K562 (cell line): ENCODE results near the gene DENND2A. TPM values are rescaled to one million over a fixed set of nuclear protein-coding genes. Genes with fewer than 3 reads are reported as not detected.
A peak's percentile ranks its signal among the peaks of the same experiment; 100 is the strongest.

Experiments used
- ADNP ChIP-seq: fragments of 200-800 bp; sonication (Bioruptor generic); IDR thresholded peaks from 2 replicates; pipeline ENCODE4 v1.6.1; 2016; ENCODE audit warnings: missing genetic modification characterization, missing compliant biosample characterization
- CBFA2T3 ChIP-seq: fragments of 450-650 bp; IDR thresholded peaks from 2 replicates; pipeline ENCODE4 v1.6.1; 2017
- EZH2 ChIP-seq: IDR thresholded peaks from 2 replicates; pipeline ENCODE4 v1.6.1; 2012; ENCODE audit warnings: low read depth, mild to moderate bottlenecking, inconsistent platforms, low read length, borderline replicate concordance
- FOXA3 ChIP-seq, 2 experiments: fragments of 450-650 bp in 1 of 2; sonication (generic) in 1 of 2; formaldehyde crosslinking; IDR thresholded peaks in 1 of 2; conservative IDR thresholded peaks in 1 of 2; 2 replicates each; pipeline versions ENCODE4 v1.4.0 to v1.8.0; 2020 to 2022; ENCODE audit warnings: mild to moderate bottlenecking in 2 of 2, missing genetic modification reagents in 1 of 2
- HDAC2 ChIP-seq: fragments of 450-650 bp; IDR thresholded peaks from 2 replicates; pipeline ENCODE4 v1.6.1; 2016; ENCODE audit warnings: mild to moderate bottlenecking
- NBN ChIP-seq: fragments of 450-650 bp; IDR thresholded peaks from 2 replicates; pipeline ENCODE4 v1.6.1; 2016; ENCODE audit warnings: low read depth, mild to moderate bottlenecking
- NFE2 ChIP-seq: IDR thresholded peaks from 2 replicates; pipeline ENCODE4 v1.6.1; 2014; ENCODE audit warnings: antibody characterized with exemption, low read depth
- STAT5B ChIP-seq: fragments of 250-450 bp; sonication (Bioruptor Pico); IDR thresholded peaks from 2 replicates; pipeline ENCODE4 v1.8.0; 2021; ENCODE audit warnings: mild to moderate bottlenecking, inconsistent platforms
- U2AF2 ChIP-seq: fragments of 200-400 bp; formaldehyde crosslinking; optimal IDR thresholded peaks from 2 replicates; pipeline ENCODE3; 2017; ENCODE audit warnings: low read depth, mild to moderate bottlenecking, low read length
- WHSC1 ChIP-seq: IDR thresholded peaks from one replicate; pipeline ENCODE4 v1.6.1; 2012; ENCODE audit warnings: low read length, control low read depth, inconsistent platforms
- ZBTB7A ChIP-seq: IDR thresholded peaks from 2 replicates; pipeline ENCODE4 v1.6.1; 2011; ENCODE audit warnings: low read depth, mild to moderate bottlenecking, low read length, moderate library complexity, borderline replicate concordance; ENCODE audit not compliant: control insufficient read depth
- ZNF655 ChIP-seq: fragments of 250-450 bp; sonication (Bioruptor Pico); IDR thresholded peaks from 2 replicates; pipeline ENCODE4 v1.5.0; 2021
- polyA plus RNA-seq, 8 experiments: library from polyadenylated mRNA; depleted of rRNA in 4 of 8; stranded (reverse) in 5 of 8; unstranded in 3 of 8; fragments of >200 nt; fragmentation: Nextera tagmentation in 2 of 8; fragmentation: Illumina TruSeq in 1 of 8; extraction: Ambion mirVana in 2 of 8; extraction: Trizol in 1 of 8; gene quantifications; 2 replicates each; pipeline versions ENCODE4 v1.2.1 to v1.2.3, GENCODE V29; 2011 to 2014; ENCODE audit warnings: inconsistent platforms in 1 of 8, missing spikeins in 1 of 8
- total RNA-seq, 7 experiments: library from RNA; depleted of rRNA in 6 of 7; stranded (reverse); fragments of >200 nt in 6 of 7; fragmentation: Illumina TruSeq in 2 of 7; extraction: Trizol in 2 of 7; gene quantifications; 2 replicates each; pipeline versions ENCODE4 v1.2.1 to v1.2.3, GENCODE V29; 2011 to 2021; ENCODE audit warnings: low replicate concordance in 1 of 7
- TF ChIP-seq, protein P1 (sequence below): IDR thresholded peaks from 2 replicates; pipeline ENCODE4 v1.6.1; 2014; ENCODE audit warnings: antibody characterized with exemption
- TF ChIP-seq, protein P2 (sequence below): fragments of 250-450 bp; sonication (Bioruptor Pico); IDR thresholded peaks from 2 replicates; pipeline ENCODE4 v1.5.0; 2020; ENCODE audit warnings: mild to moderate bottlenecking, borderline replicate concordance
- TF ChIP-seq, protein P3 (sequence below): sonication (generic); formaldehyde crosslinking; IDR thresholded peaks from 2 replicates; pipeline ENCODE4 v1.4.0; 2020; ENCODE audit warnings: mild to moderate bottlenecking, missing genetic modification reagents
- TF ChIP-seq, protein P4 (sequence below), 3 experiments: fragments of 200-800 bp in 1 of 3; fragments of 250-450 bp in 1 of 3; fragments of 450-650 bp in 1 of 3; sonication (Bioruptor Pico) in 1 of 3; sonication (Bioruptor generic) in 1 of 3; formaldehyde crosslinking in 1 of 3; IDR thresholded peaks; 2 replicates each; pipeline versions ENCODE4 v1.6.1 to v1.8.0; 2016 to 2022; ENCODE audit warnings: mild to moderate bottlenecking in 2 of 3, missing genetic modification characterization in 2 of 3, missing compliant biosample characterization in 1 of 3, moderate library complexity in 1 of 3

DENND2A gene
- total and polyA plus RNA-seq, 9 of the 15 experiments (the other 6 are each of a cell fraction or from before 2014, with no cell fraction given), result not detected

DNA sequence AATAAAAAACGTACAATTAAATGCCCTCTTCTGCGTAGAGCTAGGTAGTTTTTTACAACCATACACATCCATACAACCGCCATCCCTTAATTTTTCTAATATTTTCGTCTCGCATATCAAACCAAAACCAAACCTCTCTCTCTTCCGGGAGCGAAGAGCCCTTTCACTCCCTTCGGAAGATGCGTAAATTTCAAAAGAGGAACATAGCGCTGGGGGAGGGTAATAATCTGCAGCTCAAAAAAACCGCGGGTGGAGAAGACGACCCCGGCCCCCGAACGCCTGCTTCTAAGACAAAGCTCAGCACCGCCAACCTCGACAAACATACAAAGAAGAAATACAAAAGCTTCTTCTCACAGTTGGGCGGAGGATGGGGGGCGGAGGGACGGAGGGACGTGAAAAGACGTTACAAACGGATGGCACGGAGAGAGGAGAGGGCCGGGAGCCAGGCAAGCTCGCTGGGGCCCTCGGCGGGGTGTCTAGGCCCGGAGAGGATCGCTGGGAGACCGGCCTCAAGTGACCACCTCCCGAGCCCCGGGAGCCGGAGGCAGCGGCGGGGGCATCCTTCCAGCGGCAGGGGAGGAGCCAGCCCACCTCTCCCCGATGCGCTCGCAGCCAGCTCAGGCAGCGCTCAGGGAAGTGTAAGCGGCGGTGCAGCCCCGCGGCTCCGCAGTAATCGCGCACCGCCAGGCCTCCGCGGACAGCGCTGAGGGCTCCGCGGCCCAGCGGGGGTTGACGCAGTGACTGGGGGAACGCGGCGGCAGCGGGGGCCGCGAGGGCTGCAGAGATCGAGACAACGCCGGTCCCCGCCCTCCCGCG is 162.2 kb downstream of the DENND2A start (continued):
- no peak for TF ChIP-seq U2AF2
- TF ChIP-seq EZH2, result no peak
- TF ChIP-seq CBFA2T3, result peak; percentile 57
- TF ChIP-seq, protein P1, sequence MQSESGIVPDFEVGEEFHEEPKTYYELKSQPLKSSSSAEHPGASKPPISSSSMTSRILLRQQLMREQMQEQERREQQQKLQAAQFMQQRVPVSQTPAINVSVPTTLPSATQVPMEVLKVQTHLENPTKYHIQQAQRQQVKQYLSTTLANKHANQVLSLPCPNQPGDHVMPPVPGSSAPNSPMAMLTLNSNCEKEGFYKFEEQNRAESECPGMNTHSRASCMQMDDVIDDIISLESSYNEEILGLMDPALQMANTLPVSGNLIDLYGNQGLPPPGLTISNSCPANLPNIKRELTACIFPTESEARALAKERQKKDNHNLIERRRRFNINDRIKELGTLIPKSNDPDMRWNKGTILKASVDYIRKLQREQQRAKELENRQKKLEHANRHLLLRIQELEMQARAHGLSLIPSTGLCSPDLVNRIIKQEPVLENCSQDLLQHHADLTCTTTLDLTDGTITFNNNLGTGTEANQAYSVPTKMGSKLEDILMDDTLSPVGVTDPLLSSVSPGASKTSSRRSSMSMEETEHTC, result peak; percentile 53; the same call in 1 of the 2 replicates
- TF ChIP-seq WHSC1, result no peak
- peak; percentile 49 for TF ChIP-seq ZBTB7A
- TF ChIP-seq, protein P2, sequence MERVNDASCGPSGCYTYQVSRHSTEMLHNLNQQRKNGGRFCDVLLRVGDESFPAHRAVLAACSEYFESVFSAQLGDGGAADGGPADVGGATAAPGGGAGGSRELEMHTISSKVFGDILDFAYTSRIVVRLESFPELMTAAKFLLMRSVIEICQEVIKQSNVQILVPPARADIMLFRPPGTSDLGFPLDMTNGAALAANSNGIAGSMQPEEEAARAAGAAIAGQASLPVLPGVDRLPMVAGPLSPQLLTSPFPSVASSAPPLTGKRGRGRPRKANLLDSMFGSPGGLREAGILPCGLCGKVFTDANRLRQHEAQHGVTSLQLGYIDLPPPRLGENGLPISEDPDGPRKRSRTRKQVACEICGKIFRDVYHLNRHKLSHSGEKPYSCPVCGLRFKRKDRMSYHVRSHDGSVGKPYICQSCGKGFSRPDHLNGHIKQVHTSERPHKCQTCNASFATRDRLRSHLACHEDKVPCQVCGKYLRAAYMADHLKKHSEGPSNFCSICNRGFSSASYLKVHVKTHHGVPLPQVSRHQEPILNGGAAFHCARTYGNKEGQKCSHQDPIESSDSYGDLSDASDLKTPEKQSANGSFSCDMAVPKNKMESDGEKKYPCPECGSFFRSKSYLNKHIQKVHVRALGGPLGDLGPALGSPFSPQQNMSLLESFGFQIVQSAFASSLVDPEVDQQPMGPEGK, result no peak
- no peak for TF ChIP-seq STAT5B (CRISPR knock-in tag)
- TF ChIP-seq, protein P3, sequence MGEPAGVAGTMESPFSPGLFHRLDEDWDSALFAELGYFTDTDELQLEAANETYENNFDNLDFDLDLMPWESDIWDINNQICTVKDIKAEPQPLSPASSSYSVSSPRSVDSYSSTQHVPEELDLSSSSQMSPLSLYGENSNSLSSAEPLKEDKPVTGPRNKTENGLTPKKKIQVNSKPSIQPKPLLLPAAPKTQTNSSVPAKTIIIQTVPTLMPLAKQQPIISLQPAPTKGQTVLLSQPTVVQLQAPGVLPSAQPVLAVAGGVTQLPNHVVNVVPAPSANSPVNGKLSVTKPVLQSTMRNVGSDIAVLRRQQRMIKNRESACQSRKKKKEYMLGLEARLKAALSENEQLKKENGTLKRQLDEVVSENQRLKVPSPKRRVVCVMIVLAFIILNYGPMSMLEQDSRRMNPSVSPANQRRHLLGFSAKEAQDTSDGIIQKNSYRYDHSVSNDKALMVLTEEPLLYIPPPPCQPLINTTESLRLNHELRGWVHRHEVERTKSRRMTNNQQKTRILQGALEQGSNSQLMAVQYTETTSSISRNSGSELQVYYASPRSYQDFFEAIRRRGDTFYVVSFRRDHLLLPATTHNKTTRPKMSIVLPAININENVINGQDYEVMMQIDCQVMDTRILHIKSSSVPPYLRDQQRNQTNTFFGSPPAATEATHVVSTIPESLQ (CRISPR knock-in tag), result no peak
- TF ChIP-seq FOXA3 (CRISPR knock-in tag; conservative IDR thresholded peaks at IDR 0.05 in 1 of 2, IDR thresholded peaks at IDR 0.05 in 1 of 2), result peak in 1 of 2 experiments; percentile 55; a peak in 1 of 4 replicates
- no peak for TF ChIP-seq ZNF655 (CRISPR knock-in tag)
- no peak; the same call in 1 of the 2 replicates for TF ChIP-seq HDAC2
- TF ChIP-seq NBN, result no peak
- TF ChIP-seq, protein P4, sequence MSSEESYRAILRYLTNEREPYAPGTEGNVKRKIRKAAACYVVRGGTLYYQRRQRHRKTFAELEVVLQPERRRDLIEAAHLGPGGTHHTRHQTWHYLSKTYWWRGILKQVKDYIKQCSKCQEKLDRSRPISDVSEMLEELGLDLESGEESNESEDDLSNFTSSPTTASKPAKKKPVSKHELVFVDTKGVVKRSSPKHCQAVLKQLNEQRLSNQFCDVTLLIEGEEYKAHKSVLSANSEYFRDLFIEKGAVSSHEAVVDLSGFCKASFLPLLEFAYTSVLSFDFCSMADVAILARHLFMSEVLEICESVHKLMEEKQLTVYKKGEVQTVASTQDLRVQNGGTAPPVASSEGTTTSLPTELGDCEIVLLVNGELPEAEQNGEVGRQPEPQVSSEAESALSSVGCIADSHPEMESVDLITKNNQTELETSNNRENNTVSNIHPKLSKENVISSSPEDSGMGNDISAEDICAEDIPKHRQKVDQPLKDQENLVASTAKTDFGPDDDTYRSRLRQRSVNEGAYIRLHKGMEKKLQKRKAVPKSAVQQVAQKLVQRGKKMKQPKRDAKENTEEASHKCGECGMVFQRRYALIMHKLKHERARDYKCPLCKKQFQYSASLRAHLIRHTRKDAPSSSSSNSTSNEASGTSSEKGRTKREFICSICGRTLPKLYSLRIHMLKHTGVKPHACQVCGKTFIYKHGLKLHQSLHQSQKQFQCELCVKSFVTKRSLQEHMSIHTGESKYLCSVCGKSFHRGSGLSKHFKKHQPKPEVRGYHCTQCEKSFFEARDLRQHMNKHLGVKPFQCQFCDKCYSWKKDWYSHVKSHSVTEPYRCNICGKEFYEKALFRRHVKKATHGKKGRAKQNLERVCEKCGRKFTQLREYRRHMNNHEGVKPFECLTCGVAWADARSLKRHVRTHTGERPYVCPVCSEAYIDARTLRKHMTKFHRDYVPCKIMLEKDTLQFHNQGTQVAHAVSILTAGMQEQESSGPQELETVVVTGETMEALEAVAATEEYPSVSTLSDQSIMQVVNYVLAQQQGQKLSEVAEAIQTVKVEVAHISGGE (CRISPR knock-in tag; IDR thresholded peaks at IDR 0.05), result no peak
- no peak for TF ChIP-seq ADNP (tag)
- TF ChIP-seq NFE2, result no peak
